ENCODE results near the gene CDH4. TPM values are rescaled to one million over a fixed set of nuclear protein-coding genes. Genes with fewer than 3 reads are reported as not detected.

Gene CDH4
- total and polyA plus RNA-seq, 2 of the 13 experiments (the other 11 are each of a cell fraction or from before 2014, with no cell fraction given) = not detected

DNA sequence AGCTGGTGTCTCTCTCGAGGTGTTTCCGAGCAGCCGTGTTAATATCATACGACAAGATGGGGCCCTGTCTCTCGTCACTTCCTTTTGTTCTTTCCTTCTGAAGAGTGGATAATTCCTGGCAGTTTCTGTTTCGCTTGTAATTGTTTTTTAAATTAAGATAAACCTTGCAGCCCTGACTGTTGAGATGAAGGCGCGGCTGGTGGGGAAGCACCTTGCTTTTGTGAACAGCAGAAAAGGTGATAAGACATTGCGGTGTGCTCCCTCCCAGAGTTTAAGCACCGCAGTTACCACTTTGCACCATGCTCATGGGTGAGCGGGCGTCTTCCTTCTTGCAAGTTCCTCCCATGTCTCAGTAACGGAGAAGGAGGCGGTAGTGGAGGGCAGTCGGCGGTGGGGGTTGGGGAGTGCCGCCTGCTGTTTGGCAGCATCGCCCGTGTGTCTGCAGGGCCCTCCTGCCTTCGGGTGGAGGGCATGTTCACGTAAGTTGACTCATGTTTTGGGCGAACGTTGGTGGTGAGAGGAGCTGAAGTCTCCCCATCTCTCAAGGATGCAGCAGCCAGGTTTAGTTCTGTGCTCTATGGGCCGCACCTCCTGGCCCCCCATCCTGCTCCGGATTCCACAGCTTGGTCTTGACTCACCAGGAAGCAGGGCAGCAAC is 467.8 kb downstream of the CDH4 start:
- intact Hi-C loops (cut with micrococcal nuclease; ENCODE audit: unreplicated experiment) = loop anchor here (5.0 kb wide), 1 partner anchor 167 kb away; no protein-coding TSS in a partner anchor
- H2AFZ ChIP-seq (ENCODE audit: low read length) = no peak overlapping the region
- no peak for DNase-seq (ENCODE audit: low spot score)
- ChIA-PET POLR2A (no interaction called here), CTCF (ENCODE audit: low intra/inter-chr PET ratio, low total read pairs) (no interaction called here)
- H3K4me2 ChIP-seq (ENCODE audit: low read depth, low read length) = no peak overlapping the region
- peaks cover 0 to 48% of the 10 kb centered on the region in 2 experiments; a peak in 3 of 5 replicates for H3K27me3 ChIP-seq (ENCODE audit: control insufficient read depth in 1 of 2, insufficient read depth in 2 of 2, low read length in 2 of 2)
- peaks cover 26% of the 10 kb centered on the region for H3K9me3 ChIP-seq (ENCODE audit: low read length)
- TF ChIP-seq NCOR1 (IDR thresholded peaks at IDR 0.05; ENCODE audit: borderline replicate concordance, low read length) (no peak), ETV5 (CRISPR knock-in tag; IDR thresholded peaks at IDR 0.05; ENCODE audit: borderline replicate concordance) (no peak)
- H3K4me3 ChIP-seq (replicated peaks in 1 of 3; ENCODE audit: insufficient read depth in 1 of 3, low read depth in 2 of 3, low read length in 3 of 3) = no peak overlapping the region
- WGBS (ENCODE audit: low lambda C conversion rate) = 45% methylated on average over 25 of the region's 25 CpGs
- no peaks in the 10 kb centered on the region for H3K36me3 ChIP-seq (replicated peaks in 1 of 2; ENCODE audit: control insufficient read depth in 1 of 2, insufficient read depth in 2 of 2, low read length in 2 of 2)
- peaks cover 12% of the 10 kb centered on the region; the same call in 1 of the 2 replicates for H3K4me1 ChIP-seq (ENCODE audit: insufficient read depth, low read length)
- FAIRE-seq = no peak
- no TSS peak for BruUV-seq (replicated peaks)
- no peak overlapping the region for H3K27ac ChIP-seq (ENCODE audit: extremely low read length, insufficient read depth, low read length)
- H4K20me1 ChIP-seq (ENCODE audit: insufficient read depth, low read length) = no peaks in the 10 kb centered on the region; the same call in 1 of the 2 replicates
- no peaks in the 10 kb centered on the region for H3K79me2 ChIP-seq (ENCODE audit: insufficient read depth, low read length)
- in situ Hi-C loops (cut with HindIII; ENCODE audit: extremely low pct_ligation_motif_present, low pct_unique_long_range_greater_than_20kb) = no loop called here
- no peak for ATAC-seq
- H3K9ac ChIP-seq (ENCODE audit: insufficient read depth, low read depth, low read length) = no peak overlapping the region

DNA sequence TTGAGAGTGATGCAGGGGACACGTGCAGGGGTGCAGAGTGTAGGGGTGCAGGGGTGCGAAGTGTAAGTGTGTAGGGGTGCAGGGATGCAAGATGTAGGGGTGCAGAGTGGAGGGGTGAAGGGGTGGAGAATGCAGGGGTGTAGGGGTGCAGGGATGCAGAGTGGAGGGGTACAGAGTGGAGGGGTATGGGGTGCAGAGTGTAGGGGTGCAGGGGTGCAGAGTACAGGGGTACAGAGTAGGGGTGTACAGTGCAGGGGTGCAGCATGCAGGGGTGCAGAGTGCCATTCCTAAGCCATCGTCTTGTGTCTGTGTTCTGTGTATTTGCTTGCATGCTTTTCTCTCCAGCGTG is 468.3 kb downstream of the CDH4 start:
- intact Hi-C loops (cut with micrococcal nuclease; ENCODE audit: unreplicated experiment) (loop anchor here (5.0 kb wide), 1 partner anchor 167 kb away; no protein-coding TSS in a partner anchor), in situ Hi-C loops (cut with HindIII; ENCODE audit: extremely low pct_ligation_motif_present, low pct_unique_long_range_greater_than_20kb) (no loop called here)
- ChIA-PET POLR2A (no interaction called here), CTCF (ENCODE audit: low intra/inter-chr PET ratio, low total read pairs) (no interaction called here)
- Histone ChIP-seq H3K36me3 (replicated peaks in 1 of 2; ENCODE audit: control insufficient read depth in 1 of 2, insufficient read depth in 2 of 2, low read length in 2 of 2) (no peaks in the 10 kb centered on the region), H3K9ac (ENCODE audit: insufficient read depth, low read depth, low read length) (no peak overlapping the region), H3K27ac (ENCODE audit: extremely low read length, insufficient read depth, low read length) (no peak overlapping the region), H3K4me1 (ENCODE audit: insufficient read depth, low read length) (peaks cover 12% of the 10 kb centered on the region; the same call in 1 of the 2 replicates), H2AFZ (ENCODE audit: low read length) (no peak overlapping the region), H3K4me2 (ENCODE audit: low read depth, low read length) (no peak overlapping the region), H3K4me3 (replicated peaks in 1 of 3; ENCODE audit: insufficient read depth in 1 of 3, low read depth in 2 of 3, low read length in 3 of 3) (no peak overlapping the region), H3K9me3 (ENCODE audit: low read length) (peaks cover 22% of the 10 kb centered on the region), H3K27me3 (ENCODE audit: control insufficient read depth in 1 of 2, insufficient read depth in 2 of 2, low read length in 2 of 2) (peaks cover 0 to 48% of the 10 kb centered on the region in 2 experiments; a peak in 3 of 5 replicates), H3K79me2 (ENCODE audit: insufficient read depth, low read length) (no peaks in the 10 kb centered on the region), H4K20me1 (ENCODE audit: insufficient read depth, low read length) (no peaks in the 10 kb centered on the region; the same call in 1 of the 2 replicates)
- ATAC-seq (no peak), DNase-seq (ENCODE audit: low spot score) (no peak), FAIRE-seq (no peak)
- BruUV-seq (replicated peaks) = no TSS peak
- 13% methylated on average over 4 of the region's 4 CpGs for WGBS (ENCODE audit: low lambda C conversion rate)
- no peak for TF ChIP-seq ZNF430 (CRISPR knock-in tag; IDR thresholded peaks at IDR 0.05)
- TF ChIP-seq, protein P1, sequence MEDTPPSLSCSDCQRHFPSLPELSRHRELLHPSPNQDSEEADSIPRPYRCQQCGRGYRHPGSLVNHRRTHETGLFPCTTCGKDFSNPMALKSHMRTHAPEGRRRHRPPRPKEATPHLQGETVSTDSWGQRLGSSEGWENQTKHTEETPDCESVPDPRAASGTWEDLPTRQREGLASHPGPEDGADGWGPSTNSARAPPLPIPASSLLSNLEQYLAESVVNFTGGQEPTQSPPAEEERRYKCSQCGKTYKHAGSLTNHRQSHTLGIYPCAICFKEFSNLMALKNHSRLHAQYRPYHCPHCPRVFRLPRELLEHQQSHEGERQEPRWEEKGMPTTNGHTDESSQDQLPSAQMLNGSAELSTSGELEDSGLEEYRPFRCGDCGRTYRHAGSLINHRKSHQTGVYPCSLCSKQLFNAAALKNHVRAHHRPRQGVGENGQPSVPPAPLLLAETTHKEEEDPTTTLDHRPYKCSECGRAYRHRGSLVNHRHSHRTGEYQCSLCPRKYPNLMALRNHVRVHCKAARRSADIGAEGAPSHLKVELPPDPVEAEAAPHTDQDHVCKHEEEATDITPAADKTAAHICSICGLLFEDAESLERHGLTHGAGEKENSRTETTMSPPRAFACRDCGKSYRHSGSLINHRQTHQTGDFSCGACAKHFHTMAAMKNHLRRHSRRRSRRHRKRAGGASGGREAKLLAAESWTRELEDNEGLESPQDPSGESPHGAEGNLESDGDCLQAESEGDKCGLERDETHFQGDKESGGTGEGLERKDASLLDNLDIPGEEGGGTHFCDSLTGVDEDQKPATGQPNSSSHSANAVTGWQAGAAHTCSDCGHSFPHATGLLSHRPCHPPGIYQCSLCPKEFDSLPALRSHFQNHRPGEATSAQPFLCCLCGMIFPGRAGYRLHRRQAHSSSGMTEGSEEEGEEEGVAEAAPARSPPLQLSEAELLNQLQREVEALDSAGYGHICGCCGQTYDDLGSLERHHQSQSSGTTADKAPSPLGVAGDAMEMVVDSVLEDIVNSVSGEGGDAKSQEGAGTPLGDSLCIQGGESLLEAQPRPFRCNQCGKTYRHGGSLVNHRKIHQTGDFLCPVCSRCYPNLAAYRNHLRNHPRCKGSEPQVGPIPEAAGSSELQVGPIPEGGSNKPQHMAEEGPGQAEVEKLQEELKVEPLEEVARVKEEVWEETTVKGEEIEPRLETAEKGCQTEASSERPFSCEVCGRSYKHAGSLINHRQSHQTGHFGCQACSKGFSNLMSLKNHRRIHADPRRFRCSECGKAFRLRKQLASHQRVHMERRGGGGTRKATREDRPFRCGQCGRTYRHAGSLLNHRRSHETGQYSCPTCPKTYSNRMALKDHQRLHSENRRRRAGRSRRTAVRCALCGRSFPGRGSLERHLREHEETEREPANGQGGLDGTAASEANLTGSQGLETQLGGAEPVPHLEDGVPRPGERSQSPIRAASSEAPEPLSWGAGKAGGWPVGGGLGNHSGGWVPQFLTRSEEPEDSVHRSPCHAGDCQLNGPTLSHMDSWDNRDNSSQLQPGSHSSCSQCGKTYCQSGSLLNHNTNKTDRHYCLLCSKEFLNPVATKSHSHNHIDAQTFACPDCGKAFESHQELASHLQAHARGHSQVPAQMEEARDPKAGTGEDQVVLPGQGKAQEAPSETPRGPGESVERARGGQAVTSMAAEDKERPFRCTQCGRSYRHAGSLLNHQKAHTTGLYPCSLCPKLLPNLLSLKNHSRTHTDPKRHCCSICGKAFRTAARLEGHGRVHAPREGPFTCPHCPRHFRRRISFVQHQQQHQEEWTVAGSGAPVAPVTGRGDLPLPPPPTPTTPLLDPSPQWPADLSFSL (CRISPR knock-in tag; IDR thresholded peaks at IDR 0.05) = no peak
- no peak for TF ChIP-seq ZNF878 (CRISPR knock-in tag; IDR thresholded peaks at IDR 0.05)
- no peak for TF ChIP-seq ZSCAN31 (CRISPR knock-in tag; IDR thresholded peaks at IDR 0.05; ENCODE audit: low read depth)
- TF ChIP-seq, protein P2, sequence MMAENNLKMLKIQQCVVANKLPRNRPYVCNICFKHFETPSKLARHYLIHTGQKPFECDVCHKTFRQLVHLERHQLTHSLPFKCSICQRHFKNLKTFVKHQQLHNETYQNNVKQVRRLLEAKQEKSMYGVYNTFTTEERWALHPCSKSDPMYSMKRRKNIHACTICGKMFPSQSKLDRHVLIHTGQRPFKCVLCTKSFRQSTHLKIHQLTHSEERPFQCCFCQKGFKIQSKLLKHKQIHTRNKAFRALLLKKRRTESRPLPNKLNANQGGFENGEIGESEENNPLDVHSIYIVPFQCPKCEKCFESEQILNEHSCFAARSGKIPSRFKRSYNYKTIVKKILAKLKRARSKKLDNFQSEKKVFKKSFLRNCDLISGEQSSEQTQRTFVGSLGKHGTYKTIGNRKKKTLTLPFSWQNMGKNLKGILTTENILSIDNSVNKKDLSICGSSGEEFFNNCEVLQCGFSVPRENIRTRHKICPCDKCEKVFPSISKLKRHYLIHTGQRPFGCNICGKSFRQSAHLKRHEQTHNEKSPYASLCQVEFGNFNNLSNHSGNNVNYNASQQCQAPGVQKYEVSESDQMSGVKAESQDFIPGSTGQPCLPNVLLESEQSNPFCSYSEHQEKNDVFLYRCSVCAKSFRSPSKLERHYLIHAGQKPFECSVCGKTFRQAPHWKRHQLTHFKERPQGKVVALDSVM (CRISPR knock-in tag; IDR thresholded peaks at IDR 0.05) = no peak
- no peak for TF ChIP-seq SP2 (CRISPR knock-in tag; IDR thresholded peaks at IDR 0.05)
- no peak for TF ChIP-seq ZNF768 (CRISPR knock-in tag; IDR thresholded peaks at IDR 0.05)
- no peak for TF ChIP-seq KLF9 (CRISPR knock-in tag; IDR thresholded peaks at IDR 0.05; ENCODE audit: low read depth)

All from HepG2 (cell line).